ENCODE results near the gene NDUFS5.

DNA sequence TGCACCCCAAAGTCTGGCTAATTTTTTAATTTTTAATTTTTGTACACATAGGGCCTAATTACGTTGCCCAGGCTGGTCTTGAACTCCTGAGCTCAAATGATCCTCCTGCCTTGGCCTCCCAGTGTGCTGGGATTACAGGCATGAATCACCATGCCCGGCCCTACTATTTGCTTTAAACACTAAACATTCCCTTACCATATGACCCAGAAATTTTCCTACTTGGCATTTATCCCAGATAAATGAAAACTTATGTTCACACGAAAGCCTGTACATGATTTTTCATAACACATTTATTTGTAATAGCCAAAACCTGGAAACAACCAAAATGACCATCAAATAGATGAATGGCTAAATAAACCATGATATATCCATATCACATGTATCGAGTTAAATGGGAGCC, 35.8 kb downstream of the NDUFS5 start:
- TF ChIP-seq, protein P1, sequence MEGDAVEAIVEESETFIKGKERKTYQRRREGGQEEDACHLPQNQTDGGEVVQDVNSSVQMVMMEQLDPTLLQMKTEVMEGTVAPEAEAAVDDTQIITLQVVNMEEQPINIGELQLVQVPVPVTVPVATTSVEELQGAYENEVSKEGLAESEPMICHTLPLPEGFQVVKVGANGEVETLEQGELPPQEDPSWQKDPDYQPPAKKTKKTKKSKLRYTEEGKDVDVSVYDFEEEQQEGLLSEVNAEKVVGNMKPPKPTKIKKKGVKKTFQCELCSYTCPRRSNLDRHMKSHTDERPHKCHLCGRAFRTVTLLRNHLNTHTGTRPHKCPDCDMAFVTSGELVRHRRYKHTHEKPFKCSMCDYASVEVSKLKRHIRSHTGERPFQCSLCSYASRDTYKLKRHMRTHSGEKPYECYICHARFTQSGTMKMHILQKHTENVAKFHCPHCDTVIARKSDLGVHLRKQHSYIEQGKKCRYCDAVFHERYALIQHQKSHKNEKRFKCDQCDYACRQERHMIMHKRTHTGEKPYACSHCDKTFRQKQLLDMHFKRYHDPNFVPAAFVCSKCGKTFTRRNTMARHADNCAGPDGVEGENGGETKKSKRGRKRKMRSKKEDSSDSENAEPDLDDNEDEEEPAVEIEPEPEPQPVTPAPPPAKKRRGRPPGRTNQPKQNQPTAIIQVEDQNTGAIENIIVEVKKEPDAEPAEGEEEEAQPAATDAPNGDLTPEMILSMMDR (IDR thresholded peaks at IDR 0.05) = no peak
- no peak for TF ChIP-seq POLR2AphosphoS5 (IDR thresholded peaks at IDR 0.05; ENCODE audit: insufficient read depth in 1 of 2, low read depth in 1 of 2)
